OCI-LY7 (cell line): Measurements from ENCODE around the gene IL12RB2. TPM values are rescaled to one million over a fixed set of nuclear protein-coding genes. Genes with fewer than 3 reads are reported as not detected.

Source experiments
- BruUV-seq: library from RNA; stranded (reverse); fragments of 400-500 nt; replicated peaks from 2 replicates; lab custom pipeline; 2021; lab: Mats Ljungman, UMichigan
- CTCF ChIA-PET: fragments of 300-600 bp; sonication (Branson Sonifier 250); formaldehyde crosslinking; loops from one replicate; lab custom pipeline; 2022; ENCODE audit warnings: antibody characterized with exemption; ENCODE audit not compliant: unreplicated experiment; lab: Charles Lee
- POLR2A ChIA-PET: fragments of 300-600 bp; sonication (Branson Sonifier 250); formaldehyde crosslinking; loops from one replicate; lab custom pipeline; 2022; ENCODE audit warnings: antibody characterized with exemption; lab: Charles Lee
- DNase-seq: peaks from one replicate; pipeline ENCODE4 v3.0.0-alpha.2; 2015; ENCODE audit warnings: low spot score
- H2AFZ ChIP-seq: fragments of 200-600 bp; sonication (generic), shearing (Covaris generic); 2 replicates; pipeline ENCODE4 v1.6.1; 2014; ENCODE audit warnings: mild to moderate bottlenecking, antibody characterized with exemption, low read length, moderate library complexity
- H3K27ac ChIP-seq: fragments of 200-600 bp; sonication (generic); 2 replicates; pipeline ENCODE4 v1.5.1; 2014; ENCODE audit warnings: mixed run types, low read depth, mild to moderate bottlenecking, moderate library complexity, low read length, inconsistent platforms; ENCODE audit not compliant: poor library complexity, severe bottlenecking
- H3K36me3 ChIP-seq: fragments of 200-600 bp; sonication (generic); 2 replicates; pipeline ENCODE4 v1.6.1; 2014; ENCODE audit warnings: mild to moderate bottlenecking, antibody characterized with exemption, low read length, moderate library complexity, mixed read lengths; ENCODE audit not compliant: insufficient read depth
- H3K4me1 ChIP-seq: fragments of 200-600 bp; sonication (generic); 2 replicates; pipeline ENCODE4 v1.5.1; 2014; ENCODE audit warnings: mild to moderate bottlenecking, low read length; ENCODE audit not compliant: insufficient read depth, poor library complexity, severe bottlenecking
- H3K4me2 ChIP-seq: fragments of 200-600 bp; sonication (generic); 2 replicates; pipeline ENCODE4 v1.6.1; 2014; ENCODE audit warnings: mild to moderate bottlenecking, low read length
- H3K4me3 ChIP-seq: fragments of 200-600 bp; sonication (generic); 2 replicates; pipeline ENCODE4 v1.5.1; 2014; ENCODE audit warnings: mild to moderate bottlenecking, low read depth, low read length; ENCODE audit not compliant: poor library complexity, severe bottlenecking
- H3K79me2 ChIP-seq: fragments of 200-600 bp; sonication (generic); 2 replicates; pipeline ENCODE4 v1.6.1; 2016; ENCODE audit warnings: low read depth, mild to moderate bottlenecking, low read length, moderate library complexity, mixed read lengths; ENCODE audit not compliant: insufficient read depth
- H3K9me2 ChIP-seq: fragments of 200-600 bp; sonication (generic); 2 replicates; pipeline ENCODE4 v1.6.1; 2016; ENCODE audit warnings: mild to moderate bottlenecking, low read length, mixed read lengths; ENCODE audit not compliant: insufficient read depth
- H3K9me3 ChIP-seq: fragments of 200-600 bp; sonication (generic); 2 replicates; pipeline ENCODE4 v1.6.1; 2014; ENCODE audit warnings: mild to moderate bottlenecking, mixed run types, low read length, mixed read lengths
- H4K20me1 ChIP-seq: fragments of 200-600 bp; sonication (generic); 2 replicates; pipeline ENCODE4 v1.6.1; 2014; ENCODE audit warnings: mild to moderate bottlenecking, antibody characterized with exemption, low read length, moderate library complexity, mixed read lengths; ENCODE audit not compliant: insufficient read depth
- CTCF ChIP-seq: fragments of 200-600 bp; sonication (generic); conservative IDR thresholded peaks from 2 replicates; pipeline ENCODE4 v1.5.1; 2014; ENCODE audit warnings: mild to moderate bottlenecking, antibody characterized with exemption, low read length, moderate library complexity, mixed read lengths
- EZH2phosphoT487 ChIP-seq: fragments of 200-600 bp; sonication (generic); IDR thresholded peaks from 2 replicates; pipeline ENCODE4 v1.6.1; 2018; ENCODE audit warnings: low read depth, borderline replicate concordance, mild to moderate bottlenecking, mixed run types, antibody characterized with exemption, low read length, moderate library complexity, mixed read lengths
- intact Hi-C: fragments of 100-400 bp; cut with micrococcal nuclease; formaldehyde crosslinking; loops from one replicate; pipeline ENCODE4 v1.10.0; 2022; ENCODE audit not compliant: unreplicated experiment
- total RNA-seq, 2 experiments: library from RNA; depleted of rRNA in 1 of 2; stranded (reverse); fragments of >200 nt in 1 of 2; shearing (Covaris generic) in 1 of 2; gene quantifications; 2 replicates each; pipeline ENCODE4 v1.2.3, GENCODE V29; 2014 to 2022

The IL12RB2 gene
- total RNA-seq, 2 experiments from 2014 or later, result not detected

- ChIA-PET POLR2A (no interaction called here), CTCF (no interaction called here)
- Histone ChIP-seq H3K36me3 (no peaks in the 10 kb centered on the region), H3K9me3 (no peaks in the 10 kb centered on the region), H2AFZ (no peak overlapping the region), H3K79me2 (no peaks in the 10 kb centered on the region), H3K4me1 (no peaks in the 10 kb centered on the region), H3K4me2 (no peak overlapping the region), H3K4me3 (no peak overlapping the region), H3K27ac (no peak overlapping the region), H4K20me1 (no peaks in the 10 kb centered on the region), H3K9me2 (no peaks in the 10 kb centered on the region)
- no TSS peak for BruUV-seq
- TF ChIP-seq CTCF, result no peak
- TF ChIP-seq EZH2phosphoT487, result no peak
- DNase-seq, result no peak
- intact Hi-C loops, result no loop called here
Observed at GRCh38 chr1:67359592-67359991, 51.9 kb downstream of the IL12RB2 start.

- intact Hi-C loops, result no loop called here
- TF ChIP-seq EZH2phosphoT487 (no peak), CTCF (no peak)
Observed at GRCh38 chr1:67361641-67362040, 54.0 kb downstream of the IL12RB2 start.

GRCh38 chr1:67367370-67368045 is 59.8 kb downstream of the IL12RB2 start:
- H3K4me1 ChIP-seq, result no peaks in the 10 kb centered on the region
- intact Hi-C loops, result no loop called here
- no peak overlapping the region for H2AFZ ChIP-seq
- no peaks in the 10 kb centered on the region for H4K20me1 ChIP-seq
- ChIA-PET POLR2A (interaction anchor here (0.6 kb wide), 2 partner anchors 44 to 566 kb away, joined by 3 read pairs; partner anchors contain the start of gene INSL5), CTCF (interaction anchor here (0.6 kb wide), 1 partner anchor 157 kb away, joined by 3 read pairs; no protein-coding TSS in a partner anchor)
- BruUV-seq, result no TSS peak
- TF ChIP-seq EZH2phosphoT487 (no peak), CTCF (no peak)
- H3K27ac ChIP-seq, result no peak overlapping the region
- H3K4me2 ChIP-seq, result no peak overlapping the region
- no peaks in the 10 kb centered on the region for H3K9me3 ChIP-seq
- H3K79me2 ChIP-seq, result no peaks in the 10 kb centered on the region
- H3K9me2 ChIP-seq, result no peaks in the 10 kb centered on the region
- no peak overlapping the region for H3K4me3 ChIP-seq
- no peak for DNase-seq
- no peaks in the 10 kb centered on the region for H3K36me3 ChIP-seq

More at GRCh38 chr1:67361641-67362040, 54.0 kb downstream of the IL12RB2 start:
- Histone ChIP-seq H2AFZ (no peak overlapping the region), H3K4me1 (no peaks in the 10 kb centered on the region), H3K4me3 (no peak overlapping the region), H3K36me3 (no peaks in the 10 kb centered on the region), H3K79me2 (no peaks in the 10 kb centered on the region), H4K20me1 (no peaks in the 10 kb centered on the region), H3K27ac (no peak overlapping the region), H3K9me3 (no peaks in the 10 kb centered on the region), H3K4me2 (no peak overlapping the region), H3K9me2 (no peaks in the 10 kb centered on the region)
- ChIA-PET POLR2A (no interaction called here), CTCF (no interaction called here)
- no TSS peak for BruUV-seq
- no peak for DNase-seq
